HT1080 (cell line): Measurements from ENCODE around the gene TULP1. TPM values are rescaled to one million over a fixed set of nuclear protein-coding genes. Genes with fewer than 3 reads are reported as not detected.
"Not testable (repeated sequence)": the region's sequence is repeated elsewhere in the genome, so short reads cannot be mapped to it uniquely, and the experiment has no call there.

ENCODE experiments used
- DNase-seq: peaks from one replicate; pipeline ENCODE4 v3.0.0-alpha.2; 2015; ENCODE audit warnings: low read depth
- total RNA-seq: library from RNA; depleted of rRNA; stranded (reverse); fragments of >200 nt; shearing (Covaris generic); gene quantifications from 2 replicates; pipeline ENCODE4 v1.2.3, GENCODE V29; 2014

The TULP1 gene
- total RNA-seq, 1 experiment from 2014 or later = not detected

GRCh38 chr6:35522151-35522550 is 9.5 kb upstream of the TULP1 start:
- no peak for DNase-seq

GRCh38 chr6:35521235-35521634 is 8.5 kb upstream of the TULP1 start:
- DNase-seq = no peak

DNA sequence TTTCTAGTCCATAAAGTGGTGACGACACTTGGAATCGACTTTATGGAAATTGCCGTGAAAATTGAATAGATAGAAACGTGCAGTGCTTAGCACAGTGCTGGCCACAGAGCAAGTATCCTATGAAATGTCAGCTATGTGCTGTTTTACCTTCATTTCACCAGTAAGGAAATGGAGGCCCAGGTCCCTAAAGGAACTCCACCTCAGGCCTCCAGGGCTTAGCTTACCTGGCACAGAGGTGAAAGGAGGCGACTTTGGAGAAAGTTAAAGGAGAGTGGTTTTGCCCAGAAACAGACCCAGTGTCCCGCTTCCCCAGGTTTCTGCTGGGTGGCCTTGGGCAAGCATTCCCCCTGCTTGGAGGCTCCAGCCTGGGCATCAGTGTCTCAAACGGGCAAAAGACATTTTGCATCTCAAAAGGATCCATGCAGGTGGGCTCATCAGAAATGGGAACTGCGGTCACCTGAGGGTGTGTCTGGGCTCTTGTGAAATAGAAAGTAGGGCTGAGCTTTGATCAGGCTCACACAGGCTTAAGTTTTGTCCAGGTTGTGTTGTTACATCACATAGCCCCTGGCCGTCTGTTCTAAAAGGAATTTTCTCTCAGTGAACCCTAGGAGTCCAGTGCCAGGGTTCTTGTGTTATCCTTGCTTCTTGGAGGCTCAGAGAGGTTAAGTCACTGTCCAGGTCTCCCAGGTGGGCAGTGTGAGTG is 6.8 kb upstream of the TULP1 start:
- DNase-seq = no peak

GRCh38 chr6:35518566-35519312 is 6.0 kb upstream of the TULP1 start:
- no peak for DNase-seq

DNA sequence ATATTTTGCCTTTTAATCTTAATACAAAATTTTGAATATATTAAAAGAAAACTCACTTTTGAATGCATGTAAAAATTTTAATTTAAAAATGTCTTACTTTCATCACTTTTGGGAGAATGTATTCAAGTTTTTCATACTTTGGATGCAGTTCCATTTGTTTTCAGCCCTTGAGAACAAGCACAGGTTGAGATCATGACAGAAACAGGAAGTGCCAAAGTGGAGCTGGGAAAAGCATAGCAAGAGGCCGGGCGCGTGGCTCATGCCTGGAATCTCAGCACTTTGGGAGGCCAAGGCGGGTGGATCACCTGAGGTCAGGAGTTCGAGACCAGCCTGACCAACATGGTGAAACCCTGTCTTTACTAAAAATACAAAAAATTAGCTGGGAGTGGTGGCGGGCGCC is 5.3 kb upstream of the TULP1 start:
- DNase-seq = not testable (repeated sequence)

DNA sequence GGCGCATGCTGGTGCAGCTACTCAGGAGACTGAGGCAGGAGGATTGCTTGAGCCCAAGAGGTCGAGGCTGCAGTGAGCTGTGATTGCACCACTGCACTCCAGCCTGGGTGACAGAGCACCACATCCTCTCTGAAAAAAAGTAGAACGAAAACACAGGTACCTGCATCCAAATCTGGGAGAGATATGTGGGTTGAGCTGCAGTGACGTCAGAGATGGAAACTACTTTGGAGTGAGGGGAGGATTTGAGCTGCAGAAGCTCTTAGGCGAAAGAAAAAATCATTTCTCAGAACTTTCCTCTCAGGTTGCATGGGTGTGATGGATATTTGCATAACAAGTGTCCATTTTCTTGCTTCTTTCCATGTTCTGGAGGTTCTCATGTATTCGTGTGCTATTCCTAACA is 4.0 kb upstream of the TULP1 start:
- no peak for DNase-seq

DNA sequence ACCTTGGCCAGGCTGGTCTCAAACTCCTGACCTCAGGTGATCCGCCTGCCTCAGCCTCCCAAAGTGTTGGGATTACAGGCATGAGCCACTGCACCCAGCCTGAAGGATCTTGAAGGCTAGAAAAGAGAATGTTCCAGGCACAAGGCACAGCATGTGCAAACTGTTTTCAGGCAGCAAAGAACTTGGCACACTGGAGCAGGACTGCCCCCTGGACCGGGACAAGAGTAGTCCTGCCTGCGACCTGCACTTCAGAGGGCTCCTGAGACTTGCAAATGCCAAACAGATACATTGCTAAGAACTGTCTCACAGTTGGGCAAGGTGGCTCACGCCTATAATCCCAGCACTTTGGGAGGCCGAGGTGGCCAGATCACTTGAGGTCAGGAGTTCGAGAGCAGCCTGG is 3.2 kb upstream of the TULP1 start:
- DNase-seq = not testable (repeated sequence)

DNA sequence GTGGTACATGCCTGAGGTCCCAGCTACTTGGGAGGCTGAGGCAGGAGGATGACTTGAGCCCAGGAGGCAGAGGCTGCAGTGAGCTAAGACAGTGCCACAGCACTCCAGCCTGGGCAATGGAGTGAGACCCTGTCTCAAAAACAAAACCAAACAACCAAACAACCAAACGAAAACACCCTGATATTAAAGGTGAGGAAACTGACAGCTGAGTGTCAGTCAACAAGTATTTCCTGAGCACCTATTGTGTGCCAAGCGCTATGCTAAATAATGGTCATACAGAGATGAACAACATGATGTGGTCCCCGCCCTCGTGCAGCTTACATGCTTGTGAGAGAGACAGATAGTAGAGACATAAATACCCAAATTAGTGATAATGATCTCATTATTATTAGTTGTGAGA is 1.9 kb upstream of the TULP1 start:
- DNase-seq = no peak

DNA sequence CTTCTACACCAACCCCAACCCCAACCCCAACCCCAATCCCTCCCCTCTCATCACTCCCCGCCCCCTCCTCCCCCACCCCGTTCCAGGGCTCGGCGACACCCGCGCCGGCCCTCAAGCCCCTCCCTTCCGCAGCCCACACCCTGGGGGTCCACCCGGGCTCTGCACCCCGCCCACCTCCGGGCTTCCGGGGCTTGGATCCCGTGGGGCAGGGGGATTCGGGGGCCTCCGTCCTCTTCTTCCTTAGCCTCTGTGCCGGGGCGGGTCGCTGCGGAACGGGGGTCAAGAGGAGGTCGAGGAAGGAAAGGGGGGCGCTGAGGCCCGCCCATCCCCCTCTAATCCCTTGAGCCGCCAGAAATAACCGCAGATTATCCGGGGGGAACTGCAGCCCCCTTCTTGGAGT is 690 bp downstream of the TULP1 start:
- DNase-seq = no peak

DNA sequence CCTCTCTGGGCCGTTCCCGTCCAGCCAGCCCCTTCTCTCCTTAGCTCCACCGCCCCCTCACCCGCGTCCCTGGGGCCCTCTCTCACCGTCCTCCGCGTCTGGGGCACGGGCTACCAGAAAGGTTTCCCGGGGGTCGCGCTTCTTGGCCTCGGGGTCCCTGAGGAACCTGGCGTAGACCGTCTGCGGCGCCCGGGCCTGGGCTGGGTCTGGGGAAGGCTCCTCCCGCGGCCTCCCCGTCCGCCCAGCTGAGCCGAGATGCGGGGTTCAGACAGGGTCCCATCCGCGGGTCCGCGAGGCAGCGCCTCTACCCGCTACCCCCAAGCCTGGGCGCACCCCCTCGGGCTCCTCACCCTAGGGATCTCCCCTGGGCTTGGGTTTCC is 1.1 kb downstream of the TULP1 start:
- no peak for DNase-seq

GRCh38 chr6:35510916-35511561 is 1.7 kb downstream of the TULP1 start:
- no peak for DNase-seq

DNA sequence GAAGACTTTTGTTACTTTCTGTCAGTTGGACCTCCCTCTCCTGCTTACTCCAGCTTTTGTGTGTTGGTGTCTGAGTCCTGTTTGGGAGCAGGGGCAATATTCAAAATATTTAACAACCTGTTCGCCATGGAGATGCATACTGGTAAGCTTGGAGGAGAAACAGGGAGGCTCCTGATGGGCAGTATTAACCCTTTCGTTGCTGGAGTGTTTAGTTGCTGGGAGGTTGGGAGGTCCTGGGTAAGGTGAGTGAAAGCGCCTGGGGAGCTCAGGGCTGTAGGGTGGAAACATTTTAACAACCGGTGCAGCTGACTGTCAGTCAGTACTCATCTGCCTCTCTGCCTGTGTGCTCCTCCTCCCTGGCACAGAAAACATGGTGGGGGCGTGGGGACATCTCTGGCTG is 4.2 kb downstream of the TULP1 start:
- DNase-seq = no peak

DNA sequence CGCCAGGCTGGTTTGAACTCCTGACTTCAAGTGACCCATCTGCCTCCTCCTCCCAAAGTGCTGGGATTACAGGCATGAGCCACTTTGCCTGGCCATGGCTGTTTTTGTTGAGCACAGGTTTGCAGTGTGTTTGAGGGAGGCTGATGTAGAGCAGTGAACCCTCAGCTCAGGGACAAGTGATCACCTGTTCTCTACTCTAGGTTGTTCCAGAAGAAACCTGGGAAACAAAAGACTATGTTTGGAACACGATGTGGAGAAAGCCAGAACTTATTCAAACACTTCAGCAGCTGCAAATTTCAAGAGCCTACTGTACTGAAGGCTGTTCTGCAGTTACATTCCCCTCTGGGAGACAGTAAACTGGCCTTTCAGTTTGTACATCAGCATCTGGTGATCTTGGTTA is 4.7 kb downstream of the TULP1 start:
- no peak for DNase-seq

- DNase-seq = no peak
Measured at GRCh38 chr6:35507221-35507620, 5.5 kb downstream of the TULP1 start.

DNA sequence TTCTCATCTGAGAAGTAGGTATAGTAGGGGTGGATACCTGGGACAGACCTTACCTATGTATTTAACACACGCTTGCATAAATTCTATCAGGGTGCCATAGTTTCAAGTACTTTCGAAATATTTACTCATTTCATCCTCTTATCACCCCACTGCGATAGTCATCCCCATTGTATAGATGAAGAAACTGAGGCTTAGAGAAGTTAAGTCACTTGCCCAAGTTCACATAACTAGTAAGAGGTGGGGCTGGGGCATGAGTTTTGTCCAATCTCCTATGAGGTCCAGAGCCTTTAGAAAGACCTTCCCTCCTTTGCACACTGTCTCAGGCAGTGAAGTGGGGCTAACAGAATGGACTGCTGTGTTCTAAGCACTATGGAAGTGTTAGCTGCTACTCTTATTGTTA is 6.2 kb downstream of the TULP1 start:
- no peak for DNase-seq

DNA sequence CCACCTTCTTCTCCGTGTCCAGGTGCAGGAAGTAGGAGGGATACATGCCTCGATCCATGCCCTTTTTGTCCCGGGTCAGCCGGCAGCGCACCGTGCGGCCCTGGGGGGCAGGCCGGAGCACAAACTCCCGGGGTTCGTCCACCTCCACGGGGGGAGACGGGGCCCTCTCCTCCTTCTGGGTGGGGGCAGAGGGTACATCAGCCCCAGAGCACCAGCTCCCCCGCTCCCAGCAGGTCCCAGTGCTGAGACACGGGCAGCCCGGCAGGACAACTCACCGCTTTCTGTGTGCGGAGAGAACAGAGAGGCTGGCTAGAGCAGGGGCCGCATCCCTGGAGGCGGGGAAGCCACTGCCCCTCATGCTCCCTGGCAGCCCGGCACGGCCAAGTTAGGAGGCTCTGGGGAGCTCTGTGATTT is 6.7 kb downstream of the TULP1 start:
- no peak for DNase-seq

DNA sequence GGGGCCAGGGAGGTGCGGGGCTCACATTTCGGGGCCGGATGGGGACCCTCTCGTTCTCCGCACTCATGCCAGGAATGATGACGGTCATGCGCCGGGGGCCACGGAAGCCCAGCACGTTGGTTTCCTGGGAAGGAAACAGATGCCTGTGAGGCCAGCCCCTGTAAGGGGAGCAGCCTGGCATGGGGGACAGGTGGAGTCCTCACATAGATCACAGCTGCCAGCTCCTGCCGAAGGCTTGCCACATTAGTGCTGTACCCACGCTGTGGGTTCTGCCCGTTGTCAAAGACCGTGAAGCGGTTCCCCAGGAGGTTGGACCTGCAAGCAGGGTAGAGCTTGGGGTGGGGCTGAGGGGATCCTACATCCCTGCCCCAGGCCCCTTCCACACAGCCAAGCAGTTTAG is 9.2 kb downstream of the TULP1 start:
- no peak for DNase-seq

GRCh38 chr6:35501784-35502183 is 10.9 kb downstream of the TULP1 start:
- no peak for DNase-seq

DNA sequence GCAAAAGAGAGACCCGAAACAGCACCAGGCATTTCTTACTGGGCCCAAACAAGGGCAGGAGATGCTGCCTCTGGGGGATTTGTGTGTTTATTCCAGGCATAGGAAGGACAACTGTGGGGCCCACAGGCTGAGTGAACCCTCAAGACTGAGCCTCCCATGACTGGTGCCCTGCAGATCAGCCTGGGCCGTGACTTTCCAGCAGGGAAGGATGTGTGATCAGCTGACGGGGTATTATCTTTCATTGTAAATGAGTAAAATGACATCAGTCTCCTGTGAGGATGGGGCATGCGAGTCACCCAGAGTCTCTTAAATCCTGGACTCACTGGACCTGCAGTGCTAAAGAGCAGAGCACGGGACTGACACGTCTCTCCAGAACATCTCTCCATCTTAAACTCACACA is 11.9 kb downstream of the TULP1 start:
- DNase-seq = peak; percentile 70

- DNase-seq = no peak
Measured at GRCh38 chr6:35499372-35499771, 13.3 kb downstream of the TULP1 start.

GRCh38 chr6:35498422-35499067 is 14.2 kb downstream of the TULP1 start:
- DNase-seq = no peak
